HG03025 (cell line): ENCODE measurements around the gene GASK1A.

ENCODE experiments used
- ATAC-seq: cut with Tn5 transposase; IDR thresholded peaks from one replicate; pipeline ENCODE4 v1.9.1; 2021; ENCODE audit warnings: mild to moderate bottlenecking, moderate library complexity; ENCODE audit not compliant: unreplicated experiment, low FRiP score

Gene GASK1A

DNA sequence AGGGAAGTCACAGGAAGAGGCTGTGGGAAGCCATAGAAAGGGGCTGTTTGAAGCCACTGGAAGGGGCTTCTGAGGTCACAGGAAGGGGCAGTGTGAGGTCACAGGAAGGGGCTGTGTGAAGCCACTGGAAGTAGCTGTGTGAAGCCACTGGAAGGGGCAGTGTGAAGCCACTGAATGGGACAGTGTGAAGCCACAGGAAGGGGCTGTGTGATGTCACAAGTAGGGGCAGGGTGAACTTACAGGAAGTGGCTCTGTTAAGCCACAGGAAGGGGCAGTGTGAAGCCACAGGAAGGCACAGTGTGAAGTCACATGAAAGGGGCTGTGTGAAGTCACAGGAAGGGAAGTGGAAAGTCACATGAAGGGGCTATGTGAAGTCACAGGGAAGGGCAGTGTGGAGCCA is 33.1 kb downstream of the GASK1A start:
- no peak for ATAC-seq

DNA sequence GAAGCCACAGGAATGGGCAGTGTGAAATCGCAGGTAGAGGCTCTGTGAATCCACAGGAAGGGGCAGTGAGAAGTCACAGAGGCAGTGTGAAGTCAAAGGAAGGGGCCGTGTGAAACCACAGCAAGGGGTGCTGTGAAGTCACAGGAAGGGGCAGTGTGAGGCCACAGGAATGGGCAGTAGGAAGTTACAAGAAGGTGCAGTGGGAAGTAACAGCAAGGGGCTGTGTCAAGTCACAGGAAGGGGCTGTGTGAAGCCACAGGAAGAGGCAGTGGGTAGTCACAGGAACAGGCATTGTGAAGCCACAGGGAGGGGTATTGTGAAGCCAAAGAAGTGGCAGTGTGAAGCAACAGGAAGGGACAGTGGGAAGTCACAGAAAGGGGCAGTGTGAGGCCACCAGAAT is 34.1 kb downstream of the GASK1A start:
- no peak for ATAC-seq

DNA sequence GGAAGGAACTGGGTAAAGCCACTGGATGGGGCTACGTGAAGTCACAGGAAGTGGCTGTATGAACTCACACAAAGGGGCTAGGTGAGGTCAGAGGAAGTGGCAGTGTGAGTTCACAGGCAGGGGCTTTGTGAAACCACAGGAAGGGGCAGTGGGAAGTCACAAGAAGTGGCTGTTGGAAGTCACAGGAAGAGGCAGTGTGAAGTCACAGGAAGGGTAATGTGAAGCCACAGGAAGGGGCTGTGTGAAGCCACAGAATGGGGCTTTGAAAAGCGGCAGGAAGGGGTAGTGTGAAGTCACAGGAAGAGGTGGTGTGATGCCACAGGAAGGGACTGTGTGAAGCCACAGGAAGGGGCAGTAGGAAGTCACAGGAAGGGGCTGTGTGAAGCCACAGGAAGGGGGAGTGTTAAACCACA is 34.6 kb downstream of the GASK1A start:
- no peak for ATAC-seq

DNA sequence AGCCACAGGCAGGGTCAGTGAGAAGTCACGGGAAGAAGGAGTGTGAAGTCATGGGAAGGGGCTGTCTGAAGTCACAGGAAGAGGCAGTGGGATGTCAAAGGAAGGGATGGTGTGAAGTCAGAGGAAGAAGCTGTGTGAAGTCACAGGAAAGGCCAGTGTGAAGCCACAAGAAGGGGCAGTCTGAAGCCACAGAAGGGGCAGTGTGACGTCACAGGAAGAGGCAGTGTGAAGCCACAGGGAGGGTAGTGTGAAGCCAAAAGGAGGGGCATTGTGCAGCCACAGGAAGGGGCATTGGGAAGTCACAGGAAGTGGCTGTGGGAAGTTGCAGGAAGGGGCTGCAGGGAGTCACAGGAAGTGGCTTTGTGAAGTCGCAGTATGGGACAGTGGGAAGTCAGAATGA is 35.1 kb downstream of the GASK1A start:
- ATAC-seq = no peak

DNA sequence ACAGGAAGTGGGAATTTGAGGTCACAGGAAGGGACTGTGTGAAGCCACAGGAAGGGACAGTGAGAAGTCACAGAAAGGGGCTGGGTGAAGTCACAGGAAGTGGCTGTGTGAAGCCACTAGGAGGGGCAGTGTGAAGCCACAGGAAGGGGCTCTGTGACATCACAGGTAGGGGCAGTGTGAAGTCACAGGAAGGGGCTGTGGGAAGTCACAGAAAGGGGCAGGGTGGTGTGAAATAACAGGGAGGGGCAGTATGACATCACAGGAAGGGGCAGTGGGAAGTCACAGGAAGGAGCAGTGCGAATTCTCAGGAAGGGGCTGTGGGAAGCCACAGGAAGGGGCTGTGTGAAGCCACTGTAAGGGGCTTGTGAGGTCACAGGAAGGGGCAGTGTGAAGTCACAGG is 35.8 kb downstream of the GASK1A start:
- no peak for ATAC-seq

DNA sequence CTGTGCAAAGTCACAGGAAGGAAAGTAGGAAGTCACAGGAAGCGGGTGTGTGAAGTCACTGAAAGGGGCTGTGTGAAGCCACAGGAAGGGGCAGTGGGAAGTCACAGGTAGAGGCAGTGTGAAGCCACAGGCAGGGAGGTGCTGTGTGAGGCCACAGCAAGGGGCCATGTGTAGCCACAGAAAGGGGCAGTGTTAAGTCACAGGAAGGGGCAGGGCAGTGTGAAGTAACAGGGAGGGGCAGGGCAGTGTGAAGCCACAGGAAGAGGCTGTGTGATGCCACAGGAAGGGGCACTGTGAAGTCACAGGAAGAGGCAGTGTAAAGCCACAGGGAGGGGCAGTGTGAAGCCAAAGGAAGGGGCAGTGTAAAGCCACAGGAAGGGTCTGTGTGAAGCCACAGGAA is 36.5 kb downstream of the GASK1A start:
- no peak for ATAC-seq

DNA sequence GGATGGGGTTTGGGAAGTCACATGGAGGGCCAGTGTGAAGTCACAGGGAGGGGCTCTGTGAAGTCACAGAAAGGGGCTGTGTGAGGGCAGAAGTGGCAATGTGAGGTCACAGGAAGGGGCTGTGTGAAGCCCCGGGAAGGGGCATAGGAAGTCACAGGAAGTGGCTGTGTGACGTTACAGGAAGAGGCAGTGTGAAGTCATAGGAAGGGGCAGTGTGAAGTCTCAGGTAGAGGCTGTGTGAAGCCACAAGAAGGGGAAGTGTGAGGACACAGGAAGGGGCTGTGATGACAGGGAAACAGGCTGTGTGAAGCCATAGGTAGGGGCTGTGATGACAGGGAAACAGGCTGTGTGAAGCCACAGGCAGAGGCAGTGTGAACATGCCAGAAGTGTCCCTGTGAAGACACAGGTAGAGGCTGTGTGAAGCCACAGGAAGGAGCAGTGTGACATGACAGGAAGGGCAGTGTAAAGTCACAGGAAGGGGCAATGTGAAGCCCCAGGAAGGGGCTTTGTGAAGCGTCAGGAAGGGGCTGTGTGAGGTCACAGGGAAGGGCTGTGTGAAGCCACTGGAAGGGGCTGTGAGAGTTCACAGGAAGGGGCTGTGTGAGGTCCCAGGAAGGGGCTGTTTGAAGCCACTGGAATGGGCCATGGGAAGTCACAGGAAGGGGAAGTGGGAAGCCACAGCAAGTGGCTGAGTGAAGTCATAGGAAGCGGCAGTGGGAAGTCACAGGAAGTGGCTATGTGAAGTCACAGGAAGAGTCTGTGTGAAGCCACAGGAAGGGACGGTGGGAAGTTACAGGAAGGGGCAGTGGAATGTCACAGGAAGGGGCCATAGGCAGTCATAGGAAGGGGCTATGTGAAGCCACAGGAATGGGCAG is 37.1 kb downstream of the GASK1A start:
- no peak for ATAC-seq

DNA sequence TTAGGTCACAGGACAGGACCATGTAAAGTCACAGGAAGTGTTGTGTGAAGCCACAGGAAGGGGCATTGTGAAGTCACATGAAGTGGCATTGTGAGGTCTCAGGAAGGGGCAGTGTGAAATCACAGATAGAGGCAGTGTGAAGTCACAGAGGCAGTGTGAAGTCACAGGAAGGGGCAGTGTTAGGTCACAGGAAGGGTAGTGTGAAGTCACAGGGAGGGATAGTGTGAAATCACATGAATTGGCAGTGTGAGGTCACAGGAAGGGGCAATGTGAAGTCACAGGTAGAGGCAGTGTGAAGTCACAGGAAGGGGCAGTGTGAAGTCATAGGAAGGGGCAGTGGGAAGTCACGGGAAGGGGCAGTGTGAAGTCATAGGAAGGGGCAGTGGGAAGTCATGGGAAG is 37.9 kb downstream of the GASK1A start:
- ATAC-seq = no peak

DNA sequence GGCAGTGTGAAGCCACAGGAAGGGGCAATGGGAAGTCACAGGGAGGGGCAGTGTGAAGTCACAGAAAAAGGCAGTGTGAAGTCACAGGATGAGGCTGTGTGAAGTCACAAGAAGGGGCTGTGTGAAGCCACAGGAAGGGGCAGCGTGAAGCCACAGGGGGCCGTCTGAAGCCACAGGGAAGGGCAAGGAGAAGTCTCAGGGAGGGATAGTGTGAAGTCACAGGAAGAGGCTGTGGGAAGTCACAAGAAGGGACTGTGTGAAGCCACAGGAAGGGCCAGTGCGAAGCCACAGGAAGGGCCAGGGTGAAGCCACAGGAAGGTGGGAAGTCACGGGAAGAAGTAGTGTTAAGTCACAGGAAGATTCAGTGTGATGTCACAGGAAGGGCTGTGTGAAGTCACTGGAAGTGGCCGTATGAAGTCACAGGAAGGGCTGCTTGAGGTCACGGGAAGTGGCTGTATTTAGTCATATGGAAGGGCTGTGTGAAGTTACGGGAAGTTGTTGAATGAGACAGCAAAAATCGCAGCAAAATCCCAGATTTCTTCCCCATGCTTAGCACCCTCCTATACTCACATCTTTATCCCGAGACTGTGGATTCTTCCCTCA is 38.6 kb downstream of the GASK1A start:
- ATAC-seq = no peak

DNA sequence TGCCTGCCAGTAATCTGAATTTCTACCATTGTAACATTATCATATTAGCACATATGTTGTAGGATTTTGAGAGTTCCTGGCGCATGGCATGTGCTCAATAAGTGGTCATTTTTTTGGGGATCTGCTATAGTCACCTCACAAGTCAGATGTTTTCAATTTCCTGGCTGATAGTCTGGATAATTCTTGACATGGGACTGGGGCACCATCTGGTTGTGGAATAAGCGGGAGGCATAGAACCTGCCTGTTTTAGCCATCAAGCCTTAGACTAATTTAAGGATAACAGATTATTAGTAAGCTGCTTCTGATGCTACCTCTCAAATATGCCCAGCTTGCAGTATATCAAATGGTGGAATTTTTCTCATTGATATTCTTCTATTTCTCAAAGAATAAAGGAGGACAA is 39.1 kb downstream of the GASK1A start:
- no peak for ATAC-seq

DNA sequence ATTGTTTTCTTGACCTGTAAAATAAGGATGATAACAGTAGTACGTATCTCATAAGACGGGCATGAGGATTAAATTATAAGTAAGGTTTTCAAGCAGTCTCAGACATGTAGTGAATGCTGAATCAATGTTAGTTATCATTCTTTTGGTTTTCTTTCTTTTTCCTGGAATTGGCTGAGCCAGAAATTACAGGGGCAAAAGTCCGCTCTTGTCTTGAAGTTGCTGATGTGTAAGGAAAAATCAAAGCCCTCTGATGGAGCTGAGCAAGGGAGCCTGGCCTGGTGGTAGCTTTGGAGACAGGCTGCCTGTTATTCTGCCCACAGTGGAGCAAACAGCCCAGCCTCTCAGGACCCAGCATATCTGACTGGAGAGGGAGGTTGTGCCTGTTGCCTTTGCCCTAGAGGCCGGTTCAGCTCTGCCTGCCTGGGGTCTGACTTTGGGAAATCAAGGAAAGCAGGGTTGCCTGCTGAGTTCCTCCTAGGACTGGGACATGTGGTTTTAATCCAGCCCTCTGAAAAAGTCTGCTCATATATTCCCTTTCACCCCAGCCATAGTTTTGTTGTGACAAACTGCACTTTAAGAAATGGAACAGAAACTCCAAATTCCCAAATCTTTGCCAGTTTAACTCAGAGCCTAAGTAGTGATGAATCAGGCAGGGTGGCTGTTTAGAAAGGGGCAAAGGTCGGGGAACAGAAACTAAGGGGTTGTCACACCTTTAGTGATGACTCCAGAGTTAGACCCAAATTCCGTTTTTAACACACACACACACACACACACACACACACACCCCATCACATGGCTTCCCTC is 40.1 kb downstream of the GASK1A start:
- ATAC-seq = no peak

DNA sequence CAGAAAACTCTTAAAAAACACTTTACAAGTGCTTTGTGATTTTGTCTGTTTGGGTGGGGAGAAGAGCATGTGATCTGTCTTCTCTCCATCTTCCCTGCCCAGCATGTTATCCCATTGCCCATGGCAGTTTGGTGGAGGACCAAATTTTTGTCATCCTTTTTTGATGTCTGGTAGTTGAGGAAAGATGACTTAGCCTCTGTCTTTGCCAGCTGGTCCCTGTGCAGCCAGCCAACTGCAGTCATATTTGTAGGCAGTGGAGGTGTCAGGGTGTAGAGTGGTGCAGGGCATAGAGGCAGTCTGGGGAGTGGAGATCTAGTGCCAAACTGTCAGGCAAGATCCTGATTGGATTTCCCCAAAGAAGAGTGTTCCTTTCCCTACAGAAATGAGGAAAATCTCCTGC is 40.7 kb downstream of the GASK1A start:
- ATAC-seq = no peak

DNA sequence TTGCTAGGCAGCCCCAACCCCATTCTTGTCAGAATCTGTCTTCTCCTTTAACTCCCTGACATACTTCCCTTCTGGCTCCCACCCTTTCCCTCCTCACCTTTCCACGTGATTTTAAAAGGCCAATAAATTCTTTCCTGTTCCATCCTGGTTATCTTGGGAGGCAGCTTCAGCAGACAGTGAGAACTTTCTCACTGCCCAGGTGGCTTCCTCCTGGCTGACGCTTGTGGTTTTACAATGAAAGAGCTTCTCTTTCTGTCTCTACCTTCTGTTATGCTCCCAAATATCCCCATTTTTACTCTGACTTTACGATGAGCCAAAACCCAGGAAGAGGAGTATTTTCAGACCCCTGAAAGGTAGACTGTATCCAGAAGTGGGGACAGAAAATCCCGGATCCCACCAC is 42.1 kb downstream of the GASK1A start:
- no peak for ATAC-seq

DNA sequence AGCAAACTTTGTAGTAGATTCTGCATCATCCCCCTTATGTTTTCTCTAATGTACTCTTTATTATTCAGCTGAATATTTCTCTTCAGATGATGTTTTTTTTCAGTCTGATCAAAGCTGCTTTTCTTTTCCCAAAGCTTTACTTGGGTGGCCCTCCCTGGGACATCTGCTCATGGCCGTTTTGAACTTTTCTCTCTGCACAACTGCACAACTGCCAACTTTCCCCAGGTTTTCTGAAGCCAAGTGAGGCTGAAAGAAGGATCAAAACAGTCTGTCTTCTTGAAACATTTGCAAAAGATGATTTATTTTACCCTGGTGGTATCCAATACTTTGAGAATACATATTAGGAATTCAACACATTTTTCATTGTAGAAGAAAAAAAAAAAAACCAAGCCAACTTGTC is 43.0 kb downstream of the GASK1A start:
- no peak for ATAC-seq

DNA sequence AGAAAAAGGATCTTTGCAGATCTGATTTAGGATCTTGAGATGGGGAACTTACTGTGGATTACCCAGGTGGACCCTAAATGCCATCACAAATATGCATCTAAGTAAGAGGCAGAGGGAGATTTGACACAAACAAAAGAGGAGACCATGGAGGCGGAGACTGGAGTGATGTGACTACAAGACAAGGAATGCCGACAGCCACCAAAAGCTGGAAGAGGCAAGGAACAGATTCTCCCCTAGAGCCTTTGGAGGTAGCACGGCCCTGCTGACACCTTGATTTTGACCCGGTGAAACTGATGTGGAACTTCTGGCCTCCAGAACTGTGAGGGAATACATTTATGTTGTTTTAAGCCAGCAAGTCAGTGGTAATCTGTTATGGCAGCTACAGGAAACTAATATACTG is 44.0 kb downstream of the GASK1A start:
- no peak for ATAC-seq

DNA sequence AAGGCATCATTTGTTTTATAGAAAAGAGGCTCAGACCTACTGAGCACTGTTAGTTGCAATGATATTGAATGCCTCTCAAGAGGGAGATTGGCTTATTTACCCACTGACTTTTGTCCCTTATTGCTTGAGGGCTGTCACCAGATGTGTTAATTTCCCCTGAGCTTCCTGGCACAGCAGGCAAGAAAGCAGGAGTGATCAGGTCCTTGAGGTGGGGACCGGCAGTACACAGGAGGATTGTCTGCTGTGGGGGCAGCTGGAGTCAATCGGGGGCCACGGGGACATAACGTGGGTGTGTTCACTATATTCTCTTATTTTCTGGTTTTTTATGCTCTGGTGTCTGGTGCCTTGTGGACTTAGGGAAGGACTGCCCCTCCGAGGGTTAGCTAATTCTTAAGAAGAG is 44.6 kb downstream of the GASK1A start:
- ATAC-seq = no peak

DNA sequence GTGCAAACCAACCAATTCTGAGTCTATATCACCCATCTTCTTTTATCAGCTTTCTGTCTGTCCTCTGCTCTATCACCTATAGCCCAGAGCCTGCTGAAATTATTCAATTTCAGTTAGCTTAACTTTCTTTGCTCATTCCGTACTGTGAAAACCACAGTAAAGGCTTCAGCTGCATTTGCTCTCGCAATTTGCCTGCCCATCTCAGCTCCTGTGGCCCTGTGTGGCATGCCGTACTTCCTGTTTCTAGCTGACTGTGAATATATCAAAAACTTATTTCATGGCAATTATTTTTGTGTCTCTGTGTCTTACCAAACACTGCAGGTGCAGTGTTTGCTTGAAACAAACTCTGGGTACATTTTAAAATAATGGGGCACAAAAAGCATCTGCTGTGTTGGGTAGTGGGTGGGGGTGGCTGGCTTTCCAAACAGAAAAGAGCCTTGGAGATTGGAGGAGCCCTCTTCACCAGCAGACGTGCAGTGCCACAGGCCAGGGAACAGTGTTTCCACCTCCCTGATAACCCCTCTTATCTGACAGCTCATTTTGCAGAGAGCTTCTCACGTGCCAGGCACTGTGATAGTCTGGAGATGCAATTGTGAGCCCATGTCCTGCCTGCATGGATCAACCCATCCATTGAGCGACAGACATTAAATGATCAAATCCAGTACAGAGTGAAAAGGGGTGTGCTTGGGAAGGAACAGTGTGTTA is 45.2 kb downstream of the GASK1A start:
- no peak for ATAC-seq

DNA sequence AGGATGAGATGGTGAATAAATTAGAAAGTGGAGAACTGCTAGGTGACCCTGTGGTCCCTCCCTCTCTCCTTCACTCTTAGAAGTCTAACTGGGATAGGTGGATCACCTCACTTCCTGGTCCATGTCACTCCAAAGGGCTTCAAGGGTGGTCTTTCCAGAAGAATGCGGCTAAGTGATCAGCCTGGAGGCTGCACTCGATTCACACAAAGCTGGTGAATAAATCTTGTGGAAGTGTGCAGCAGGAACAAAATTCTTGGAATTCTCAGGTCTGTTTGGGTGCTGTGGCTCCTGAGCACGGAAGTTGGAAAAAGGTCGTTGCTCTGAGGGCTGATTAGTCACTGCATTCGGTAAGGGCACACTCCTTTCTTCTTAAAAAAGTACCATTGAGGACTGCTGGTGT is 46.3 kb downstream of the GASK1A start:
- ATAC-seq = no peak

DNA sequence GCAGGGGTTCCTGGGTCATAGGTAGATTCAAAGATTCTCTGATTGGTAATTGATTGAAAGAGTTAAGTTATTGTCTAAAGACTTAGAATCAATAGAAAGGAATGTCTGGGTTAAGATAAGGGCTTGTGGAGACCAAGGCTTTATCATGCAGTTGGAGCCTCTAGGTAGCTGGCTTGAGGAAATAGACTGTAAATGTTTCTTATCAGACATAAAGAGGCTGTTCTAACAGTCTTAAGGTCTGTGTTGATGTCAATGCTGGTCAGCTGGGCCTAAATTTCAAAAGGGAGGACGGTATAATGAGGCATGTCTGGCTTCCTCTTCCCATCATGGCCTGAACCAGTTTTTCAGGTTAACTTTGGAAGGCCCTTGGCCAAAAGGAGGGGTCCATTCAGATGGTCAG is 48.9 kb downstream of the GASK1A start:
- no peak for ATAC-seq

DNA sequence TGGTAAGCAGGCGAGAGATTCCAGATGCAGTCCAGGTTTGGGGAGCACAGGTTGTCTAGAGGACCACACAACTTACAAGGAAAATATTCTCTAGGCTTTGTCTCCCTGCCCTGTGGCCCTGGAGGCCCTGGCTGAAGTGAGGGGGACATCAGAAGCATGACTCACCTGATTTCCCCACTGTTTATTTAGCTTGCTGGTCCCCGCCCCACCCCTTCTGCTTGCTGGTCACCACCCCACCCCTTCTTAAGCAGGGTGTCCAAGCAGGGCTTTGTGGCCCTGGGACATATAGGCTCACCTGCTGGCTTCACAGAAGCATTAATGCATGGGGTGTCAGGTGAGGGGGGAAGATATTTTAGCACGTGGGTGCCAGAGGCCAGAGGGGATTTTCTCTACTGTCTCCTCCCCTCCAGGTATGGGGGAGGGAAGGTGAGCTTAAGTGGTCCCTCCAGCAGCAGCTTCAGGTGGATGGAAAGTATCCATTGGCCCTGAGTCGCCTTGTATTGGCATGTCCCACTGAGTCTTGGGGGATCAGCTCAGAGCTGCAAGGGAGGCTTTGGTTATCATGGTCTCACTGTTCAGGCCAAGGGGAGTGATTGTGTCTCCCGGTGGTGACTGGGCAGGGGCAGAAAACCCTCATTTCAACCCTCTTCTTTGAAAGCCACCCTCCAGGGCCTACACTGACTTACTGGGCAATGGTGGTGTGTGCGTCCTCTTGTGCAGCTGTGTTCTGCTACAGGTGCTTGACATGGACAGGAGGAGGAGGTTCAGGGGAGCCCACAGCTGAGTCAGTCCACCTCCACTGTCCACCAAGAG is 49.8 kb downstream of the GASK1A start:
- ATAC-seq = no peak
